Uterus (tissue), 4 donors: Measurements from ENCODE around the gene ZC2HC1B. TPM values are rescaled to one million over a fixed set of nuclear protein-coding genes. Genes with fewer than 3 reads are reported as not detected.

Experiments used
- DNase-seq, 2 donors: peaks; one replicate each; pipeline ENCODE4 v3.0.0-alpha.2; 2019 to 2020
- H3K27ac ChIP-seq, 2 donors: fragments of 200-600 bp; sonication (generic); 1 replicate in 1 of 2; 2 replicates in 1 of 2; pipeline ENCODE4 v1.5.1; 2016 to 2018
- H3K27me3 ChIP-seq, 2 donors: fragments of 200-600 bp; sonication (generic); one replicate each; pipeline ENCODE4 v1.5.1; 2018 to 2019; ENCODE audit warnings: control low read depth in 1 of 2
- H3K36me3 ChIP-seq, 2 donors: fragments of 200-600 bp; sonication (generic); one replicate each; pipeline ENCODE4 v1.5.1; 2019; ENCODE audit warnings: control low read depth in 1 of 2
- H3K4me1 ChIP-seq, 2 donors: fragments of 200-600 bp; sonication (generic); one replicate each; pipeline ENCODE4 v1.5.1; 2018 to 2019; ENCODE audit warnings: control low read depth in 1 of 2
- H3K4me3 ChIP-seq, 2 donors: fragments of 200-600 bp; sonication (generic); 1 replicate in 1 of 2; 2 replicates in 1 of 2; pipeline ENCODE4 v1.5.1; 2018 to 2019; ENCODE audit warnings: mild to moderate bottlenecking in 1 of 2
- H3K9me3 ChIP-seq, 2 donors: fragments of 200-600 bp; sonication (generic); one replicate each; pipeline ENCODE4 v1.5.1; 2019; ENCODE audit warnings: control low read depth in 1 of 2
- POLR2A ChIP-seq, 2 donors: fragments of 450-650 bp; IDR thresholded peaks; one replicate each; pipeline ENCODE4 v1.6.1; 2016; ENCODE audit warnings: antibody characterized with exemption in 2 of 2, mild to moderate bottlenecking in 1 of 2, moderate library complexity in 1 of 2
- intact Hi-C: fragments of 100-400 bp; cut with DNase I; formaldehyde crosslinking; loops from one replicate; pipeline ENCODE4 v1.15.1; 2023; ENCODE audit warnings: low total_unique reads
- small RNA-seq: library from RNA; depleted of rRNA; stranded (forward); fragments of <200 nt; gene quantifications from one replicate; pipeline ENCODE3, GENCODE V24; 2016
- total RNA-seq, 4 donors: library from RNA; depleted of rRNA in 3 of 4; stranded (reverse); fragments of >200 nt in 3 of 4; gene quantifications; one replicate each; pipeline versions ENCODE4 v1.1.0 to v1.2.4, GENCODE V29; 2014 to 2023
- TF ChIP-seq, protein P1 (sequence below), 4 experiments: fragments of 200-600 bp in 2 of 4; fragments of 450-650 bp in 2 of 4; sonication (generic) in 2 of 4; IDR thresholded peaks; one replicate each; pipeline ENCODE4 v1.5.1; 2016 to 2019; ENCODE audit warnings: antibody characterized with exemption in 4 of 4, mild to moderate bottlenecking in 2 of 4, moderate library complexity in 1 of 4
- donor health status: DM: yes; HTN: yes; CAD: no.

The ZC2HC1B gene
- total RNA-seq, 4 donors from 2014 or later, result 0.35 TPM; not detected in 3

DNA sequence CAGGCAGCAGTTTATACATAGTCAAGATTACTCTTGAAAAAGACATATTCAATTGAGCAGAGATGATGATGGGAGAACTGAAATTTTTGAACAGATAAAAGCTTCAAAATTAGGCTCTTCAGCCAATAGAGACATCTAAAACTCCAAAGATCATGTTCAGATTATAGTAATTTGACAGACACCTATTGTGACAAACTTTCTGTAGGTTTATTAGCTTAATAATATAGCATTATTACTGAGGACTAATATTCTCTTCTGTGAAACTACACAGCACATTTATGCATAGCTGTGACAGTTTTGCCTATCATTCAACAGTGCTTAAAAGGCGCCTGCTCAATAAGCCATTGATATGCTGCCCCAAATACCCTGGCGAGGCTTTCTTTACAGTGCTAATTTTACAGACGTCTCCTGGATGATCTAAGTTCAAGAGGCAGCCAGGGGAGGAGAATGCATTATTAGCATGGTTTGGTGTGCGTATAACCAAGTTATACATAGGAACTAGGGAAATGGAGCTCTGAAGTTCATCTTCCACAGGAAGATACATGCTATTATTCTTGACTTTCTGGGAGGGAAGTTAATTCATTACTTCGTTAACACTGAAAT lies 122.3 kb downstream of the ZC2HC1B start:
- H3K9me3 ChIP-seq, result no peaks in the 10 kb centered on the region
- no peaks in the 10 kb centered on the region for H3K36me3 ChIP-seq
- H3K27ac ChIP-seq, result no peak overlapping the region
- H3K4me1 ChIP-seq, result no peaks in the 10 kb centered on the region
- no peak overlapping the region for H3K4me3 ChIP-seq
- intact Hi-C loops, result no loop called here
- TF ChIP-seq, protein P1, sequence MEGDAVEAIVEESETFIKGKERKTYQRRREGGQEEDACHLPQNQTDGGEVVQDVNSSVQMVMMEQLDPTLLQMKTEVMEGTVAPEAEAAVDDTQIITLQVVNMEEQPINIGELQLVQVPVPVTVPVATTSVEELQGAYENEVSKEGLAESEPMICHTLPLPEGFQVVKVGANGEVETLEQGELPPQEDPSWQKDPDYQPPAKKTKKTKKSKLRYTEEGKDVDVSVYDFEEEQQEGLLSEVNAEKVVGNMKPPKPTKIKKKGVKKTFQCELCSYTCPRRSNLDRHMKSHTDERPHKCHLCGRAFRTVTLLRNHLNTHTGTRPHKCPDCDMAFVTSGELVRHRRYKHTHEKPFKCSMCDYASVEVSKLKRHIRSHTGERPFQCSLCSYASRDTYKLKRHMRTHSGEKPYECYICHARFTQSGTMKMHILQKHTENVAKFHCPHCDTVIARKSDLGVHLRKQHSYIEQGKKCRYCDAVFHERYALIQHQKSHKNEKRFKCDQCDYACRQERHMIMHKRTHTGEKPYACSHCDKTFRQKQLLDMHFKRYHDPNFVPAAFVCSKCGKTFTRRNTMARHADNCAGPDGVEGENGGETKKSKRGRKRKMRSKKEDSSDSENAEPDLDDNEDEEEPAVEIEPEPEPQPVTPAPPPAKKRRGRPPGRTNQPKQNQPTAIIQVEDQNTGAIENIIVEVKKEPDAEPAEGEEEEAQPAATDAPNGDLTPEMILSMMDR (IDR thresholded peaks at IDR 0.05), result no peak
- no peak for TF ChIP-seq POLR2A (IDR thresholded peaks at IDR 0.05)
- DNase-seq, result no peak
- H3K27me3 ChIP-seq, result no peaks in the 10 kb centered on the region

Small RNA genes within 50 kb of the gene (small RNA-seq; reads per million reads assigned to genes)
- gene ZC2HC1B, result not detected

Other genes with a start within 250 kb of the ZC2HC1B start
- gene PHACTR2, start 186.5 kb upstream of the ZC2HC1B start, total RNA-seq, result 100 to 1,000 TPM in 1 of 4 donors, 10 to 100 TPM in 3; 78.2 to 145 (median 90.1) TPM
- 10 to 100 TPM in 2 of 4 donors, 1 to 10 TPM in 2; 5.4 to 28.1 (median 14.2) TPM for gene LTV1, start 21.1 kb upstream of the ZC2HC1B start, total RNA-seq
- 10 to 100 TPM in 3 of 4 donors, 1 to 10 TPM in 1; 8.7 to 76.9 (median 29.3) TPM for gene PLAGL1, start 143.8 kb downstream of the ZC2HC1B start, total RNA-seq
- gene SF3B5, start 231.1 kb downstream of the ZC2HC1B start, total RNA-seq, result 100 to 1,000 TPM in 2 of 4 donors, 10 to 100 TPM in 2; 46.6 to 166 (median 97.2) TPM